GM23248 (cell line): ENCODE results near the gene HDAC7. TPM values are rescaled to one million over a fixed set of nuclear protein-coding genes. Genes with fewer than 3 reads are reported as not detected.

Experiments used
- DNase-seq: peaks from one replicate; pipeline ENCODE4 v3.0.0-alpha.2; 2015
- H2AFZ ChIP-seq: fragments of 200-600 bp; sonication (generic); 2 replicates; pipeline ENCODE4 v1.6.1; 2016; ENCODE audit warnings: antibody characterized with exemption
- H3F3A ChIP-seq: fragments of 200-600 bp; sonication (generic); 2 replicates; pipeline ENCODE4 v1.6.1; 2016; ENCODE audit warnings: mild to moderate bottlenecking, antibody characterized with exemption, mixed run types; ENCODE audit not compliant: insufficient read depth
- H3K27ac ChIP-seq: fragments of 200-600 bp; sonication (generic); 2 replicates; pipeline ENCODE4 v1.5.1; 2016; ENCODE audit warnings: mild to moderate bottlenecking
- H3K27me3 ChIP-seq: fragments of 200-600 bp; sonication (generic); replicated peaks from 2 replicates; pipeline ENCODE4 v1.6.1; 2016; ENCODE audit warnings: mild to moderate bottlenecking; ENCODE audit not compliant: insufficient read depth
- H3K36me3 ChIP-seq: fragments of 200-600 bp; sonication (generic); 2 replicates; pipeline ENCODE4 v1.6.1; 2016; ENCODE audit warnings: low read depth, mild to moderate bottlenecking
- H3K4me1 ChIP-seq: fragments of 200-600 bp; sonication (generic); 2 replicates; pipeline ENCODE4 v1.6.1; 2016; ENCODE audit warnings: mild to moderate bottlenecking; ENCODE audit not compliant: insufficient read depth
- H3K4me2 ChIP-seq: fragments of 200-600 bp; sonication (generic); one replicate; pipeline ENCODE4 v1.6.1; 2016; ENCODE audit warnings: mild to moderate bottlenecking; ENCODE audit not compliant: unreplicated experiment
- H3K4me3 ChIP-seq: fragments of 200-600 bp; sonication (generic); 2 replicates; pipeline ENCODE4 v1.5.1; 2016; ENCODE audit warnings: mild to moderate bottlenecking
- H3K79me2 ChIP-seq: fragments of 200-600 bp; sonication (generic); 2 replicates; pipeline ENCODE4 v1.6.1; 2016; ENCODE audit warnings: mild to moderate bottlenecking; ENCODE audit not compliant: insufficient read depth
- H3K9ac ChIP-seq: fragments of 200-600 bp; sonication (generic); 2 replicates; pipeline ENCODE4 v1.6.1; 2016; ENCODE audit warnings: mild to moderate bottlenecking
- H3K9me2 ChIP-seq: fragments of 200-600 bp; sonication (generic); 2 replicates; pipeline ENCODE4 v1.6.1; 2016; ENCODE audit warnings: mixed run types, mild to moderate bottlenecking, moderate library complexity; ENCODE audit not compliant: insufficient read depth
- H3K9me3 ChIP-seq: fragments of 200-600 bp; sonication (generic); one replicate; pipeline ENCODE4 v1.6.1; 2017; ENCODE audit warnings: low read depth
- H4K20me1 ChIP-seq: fragments of 200-600 bp; sonication (generic); 2 replicates; pipeline ENCODE4 v1.6.0; 2016; ENCODE audit not compliant: insufficient read depth
- EZH2 ChIP-seq: fragments of 200-600 bp; sonication (generic); IDR thresholded peaks from 2 replicates; pipeline ENCODE4 v1.6.1; 2018; ENCODE audit warnings: antibody characterized with exemption, mild to moderate bottlenecking; ENCODE audit not compliant: insufficient read depth, poor library complexity, severe bottlenecking
- EZH2phosphoT487 ChIP-seq: fragments of 200-600 bp; sonication (generic); IDR thresholded peaks from 2 replicates; pipeline ENCODE4 v1.6.1; 2018; ENCODE audit warnings: antibody characterized with exemption, moderate library complexity, mild to moderate bottlenecking, low read depth; ENCODE audit not compliant: insufficient read depth
- WGBS, 2 experiments: methylation state at CpG; one replicate each; pipeline ENCODE4 v1.1.6; 2015 to 2017; ENCODE audit warnings: low lambda C conversion rate in 2 of 2, low coverage in 1 of 2; ENCODE audit errors: missing lambda C conversion rate in 2 of 2; 5-methylcytosine and 5-hydroxymethylcytosine counted together
- in situ Hi-C: fragments of 300-500 bp; cut with MboI; formaldehyde crosslinking; loops from 2 replicates; pipeline ENCODE4 v1.15.0; 2020
- polyA plus RNA-seq: library from polyadenylated mRNA; unstranded; fragments of >200 nt; fragmentation: Nextera tagmentation; extraction: Ambion mirVana; gene quantifications from 2 replicates; pipeline ENCODE4 v1.2.1, GENCODE V29; 2016
- total RNA-seq: library from RNA; depleted of rRNA; stranded (reverse); fragments of >200 nt; shearing (Covaris generic); gene quantifications from 2 replicates; pipeline ENCODE4 v1.2.3, GENCODE V29; 2014

Gene HDAC7
- total and polyA plus RNA-seq, 2 experiments from 2014 or later = 46.2 to 62.9 TPM

GRCh38 chr12:47835831-47836155, 16.1 kb upstream of the HDAC7 start:
- Histone ChIP-seq H3K36me3 (no peaks in the 10 kb centered on the region), H2AFZ (no peak overlapping the region), H3K4me1 (no peaks in the 10 kb centered on the region), H3K4me3 (no peak overlapping the region), H3K79me2 (no peaks in the 10 kb centered on the region), H3K4me2 (no peak overlapping the region), H3K27ac (no peak overlapping the region), H3K9me2 (no peaks in the 10 kb centered on the region), H3F3A (peaks cover 14% of the 10 kb centered on the region; the same call in 1 of the 2 replicates), H3K27me3 (no peaks in the 10 kb centered on the region), H3K9ac (no peak overlapping the region), H3K9me3 (no peaks in the 10 kb centered on the region), H4K20me1 (no peaks in the 10 kb centered on the region)
- in situ Hi-C loops = loop anchor here (5.0 to 10.0 kb wide), 2 partner anchors 51 to 123 kb away; no protein-coding TSS in a partner anchor
- 93 to 97% methylated on average over 3 of the region's 3 CpGs for WGBS, 2 experiments
- DNase-seq = no peak
- TF ChIP-seq EZH2 (no peak), EZH2phosphoT487 (no peak)

GRCh38 chr12:47835006-47835830, 15.5 kb upstream of the HDAC7 start:
- H3K36me3 ChIP-seq = no peaks in the 10 kb centered on the region
- TF ChIP-seq EZH2 (no peak), EZH2phosphoT487 (no peak)
- no peak overlapping the region for H3K4me3 ChIP-seq
- H4K20me1 ChIP-seq = no peaks in the 10 kb centered on the region
- no peak overlapping the region for H3K4me2 ChIP-seq
- H3K9ac ChIP-seq = no peak overlapping the region
- in situ Hi-C loops = loop anchor here (5.0 to 10.0 kb wide), 2 partner anchors 50 to 123 kb away; no protein-coding TSS in a partner anchor
- H3K79me2 ChIP-seq = no peaks in the 10 kb centered on the region
- no peaks in the 10 kb centered on the region for H3K9me2 ChIP-seq
- no peak overlapping the region for H3K27ac ChIP-seq
- peaks cover 9% of the 10 kb centered on the region; the same call in 1 of the 2 replicates for H3F3A ChIP-seq
- H3K9me3 ChIP-seq = no peaks in the 10 kb centered on the region
- H3K27me3 ChIP-seq = no peaks in the 10 kb centered on the region
- no peaks in the 10 kb centered on the region for H3K4me1 ChIP-seq
- H2AFZ ChIP-seq = no peak overlapping the region
- WGBS, 2 experiments = 90 to 91% methylated on average over 12 of the region's 12 CpGs
- no peak for DNase-seq

DNA sequence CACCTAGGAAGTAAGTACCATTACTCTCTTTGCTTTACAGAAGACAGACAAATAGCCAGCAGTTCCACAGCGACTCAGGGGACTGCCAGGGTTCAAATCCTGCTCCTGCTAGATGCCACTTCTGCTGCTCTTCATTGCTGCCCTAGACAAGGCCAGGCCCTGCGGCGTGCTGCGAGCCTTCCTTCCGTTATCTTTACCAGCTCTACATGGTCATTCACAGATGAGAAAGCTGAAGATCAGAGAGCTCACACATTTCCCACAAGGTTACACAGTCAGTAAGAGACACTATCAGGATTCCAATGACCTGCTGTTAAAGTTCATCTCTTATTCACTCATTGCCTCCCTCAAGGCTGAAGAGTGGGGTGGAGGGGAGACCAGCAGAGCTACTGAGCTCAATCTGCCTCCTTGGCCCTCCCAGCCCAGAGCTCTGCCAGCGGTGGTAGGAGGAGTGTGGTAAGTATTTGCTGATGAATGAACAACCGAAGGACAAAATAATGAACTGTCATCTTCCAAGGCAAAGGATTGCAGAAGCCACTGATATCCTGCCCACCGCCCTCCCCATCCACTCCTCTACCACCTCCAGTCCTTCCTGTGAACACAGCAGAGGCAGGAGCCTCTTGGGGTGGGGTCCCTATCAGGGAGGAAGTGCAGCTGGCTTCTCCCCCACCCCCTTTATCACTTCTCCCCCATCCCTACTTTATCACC, 14.6 kb upstream of the HDAC7 start:
- TF ChIP-seq EZH2 = no peak
- TF ChIP-seq EZH2phosphoT487 = no peak
- WGBS, 2 experiments = 84 to 88% methylated on average over 8 of the region's 8 CpGs
- H3K9me3 ChIP-seq = no peaks in the 10 kb centered on the region
- no peaks in the 10 kb centered on the region for H4K20me1 ChIP-seq
- peaks cover under 1% of the 10 kb centered on the region; the same call in 1 of the 2 replicates for H3F3A ChIP-seq
- H3K4me1 ChIP-seq = peaks cover 4% of the 10 kb centered on the region
- H3K9ac ChIP-seq = no peak overlapping the region
- no peak overlapping the region for H3K4me2 ChIP-seq
- in situ Hi-C loops = loop anchor here (10.0 kb wide), 1 partner anchor 50 kb away; no protein-coding TSS in a partner anchor
- H3K9me2 ChIP-seq = no peaks in the 10 kb centered on the region
- H3K36me3 ChIP-seq = no peaks in the 10 kb centered on the region
- no peaks in the 10 kb centered on the region for H3K27me3 ChIP-seq
- H2AFZ ChIP-seq = no peak overlapping the region
- H3K79me2 ChIP-seq = no peaks in the 10 kb centered on the region
- no peak overlapping the region for H3K4me3 ChIP-seq
- DNase-seq = no peak
- no peak overlapping the region for H3K27ac ChIP-seq

GRCh38 chr12:47833591-47834012, 13.9 kb upstream of the HDAC7 start:
- no peak overlapping the region for H3K4me3 ChIP-seq
- in situ Hi-C loops = loop anchor here (10.0 kb wide), 1 partner anchor 49 kb away; no protein-coding TSS in a partner anchor
- no peak overlapping the region for H3K4me2 ChIP-seq
- no peaks in the 10 kb centered on the region for H3K9me2 ChIP-seq
- no peaks in the 10 kb centered on the region for H3K27me3 ChIP-seq
- no peaks in the 10 kb centered on the region for H3K36me3 ChIP-seq
- H3K9me3 ChIP-seq = no peaks in the 10 kb centered on the region
- no peaks in the 10 kb centered on the region for H3K79me2 ChIP-seq
- TF ChIP-seq EZH2phosphoT487 (no peak), EZH2 (no peak)
- no peak overlapping the region for H3K27ac ChIP-seq
- H4K20me1 ChIP-seq = no peaks in the 10 kb centered on the region
- WGBS, 2 experiments = 85 to 88% methylated on average over 12 of the region's 12 CpGs
- DNase-seq = no peak
- no peaks in the 10 kb centered on the region for H3F3A ChIP-seq
- no peak overlapping the region for H2AFZ ChIP-seq
- H3K9ac ChIP-seq = no peak overlapping the region
- H3K4me1 ChIP-seq = peaks cover 10% of the 10 kb centered on the region
